ENCODE data around the gene DGKB.

The DGKB gene

DNA sequence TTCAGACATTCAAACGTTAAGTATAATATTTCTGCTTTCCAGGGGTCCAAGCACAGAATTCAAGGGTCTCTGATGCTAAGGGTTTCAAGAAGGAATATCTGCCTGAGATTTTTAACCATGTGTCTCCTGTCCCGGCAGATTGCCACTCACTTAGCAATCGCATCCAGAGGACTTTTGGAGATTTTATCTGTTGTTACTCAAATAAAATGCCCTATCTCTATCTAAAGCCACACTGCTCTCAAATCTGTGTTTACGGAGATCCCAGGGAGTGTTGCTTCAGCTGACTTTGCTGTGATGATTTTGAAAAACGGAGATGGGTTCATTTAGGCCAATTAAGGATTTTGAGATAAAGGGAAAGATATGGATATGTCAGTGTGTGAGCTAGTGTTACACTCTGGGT, 359.9 kb downstream of the DGKB start:
- TF ChIP-seq, protein P1, sequence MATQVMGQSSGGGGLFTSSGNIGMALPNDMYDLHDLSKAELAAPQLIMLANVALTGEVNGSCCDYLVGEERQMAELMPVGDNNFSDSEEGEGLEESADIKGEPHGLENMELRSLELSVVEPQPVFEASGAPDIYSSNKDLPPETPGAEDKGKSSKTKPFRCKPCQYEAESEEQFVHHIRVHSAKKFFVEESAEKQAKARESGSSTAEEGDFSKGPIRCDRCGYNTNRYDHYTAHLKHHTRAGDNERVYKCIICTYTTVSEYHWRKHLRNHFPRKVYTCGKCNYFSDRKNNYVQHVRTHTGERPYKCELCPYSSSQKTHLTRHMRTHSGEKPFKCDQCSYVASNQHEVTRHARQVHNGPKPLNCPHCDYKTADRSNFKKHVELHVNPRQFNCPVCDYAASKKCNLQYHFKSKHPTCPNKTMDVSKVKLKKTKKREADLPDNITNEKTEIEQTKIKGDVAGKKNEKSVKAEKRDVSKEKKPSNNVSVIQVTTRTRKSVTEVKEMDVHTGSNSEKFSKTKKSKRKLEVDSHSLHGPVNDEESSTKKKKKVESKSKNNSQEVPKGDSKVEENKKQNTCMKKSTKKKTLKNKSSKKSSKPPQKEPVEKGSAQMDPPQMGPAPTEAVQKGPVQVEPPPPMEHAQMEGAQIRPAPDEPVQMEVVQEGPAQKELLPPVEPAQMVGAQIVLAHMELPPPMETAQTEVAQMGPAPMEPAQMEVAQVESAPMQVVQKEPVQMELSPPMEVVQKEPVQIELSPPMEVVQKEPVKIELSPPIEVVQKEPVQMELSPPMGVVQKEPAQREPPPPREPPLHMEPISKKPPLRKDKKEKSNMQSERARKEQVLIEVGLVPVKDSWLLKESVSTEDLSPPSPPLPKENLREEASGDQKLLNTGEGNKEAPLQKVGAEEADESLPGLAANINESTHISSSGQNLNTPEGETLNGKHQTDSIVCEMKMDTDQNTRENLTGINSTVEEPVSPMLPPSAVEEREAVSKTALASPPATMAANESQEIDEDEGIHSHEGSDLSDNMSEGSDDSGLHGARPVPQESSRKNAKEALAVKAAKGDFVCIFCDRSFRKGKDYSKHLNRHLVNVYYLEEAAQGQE (IDR thresholded peaks at IDR 0.05; ENCODE audit: low read depth): no peak
- TF ChIP-seq TEAD4 (IDR thresholded peaks at IDR 0.05): no peak
- no peak for TF ChIP-seq CEBPB (IDR thresholded peaks at IDR 0.05)
- no peak for TF ChIP-seq EGR1 (IDR thresholded peaks at IDR 0.05)
- no peak for TF ChIP-seq RAD21 (IDR thresholded peaks at IDR 0.05; ENCODE audit: low read depth)
- TF ChIP-seq, protein P2, sequence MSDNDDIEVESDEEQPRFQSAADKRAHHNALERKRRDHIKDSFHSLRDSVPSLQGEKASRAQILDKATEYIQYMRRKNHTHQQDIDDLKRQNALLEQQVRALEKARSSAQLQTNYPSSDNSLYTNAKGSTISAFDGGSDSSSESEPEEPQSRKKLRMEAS (IDR thresholded peaks at IDR 0.05): no peak
- TF ChIP-seq FOXM1 (IDR thresholded peaks at IDR 0.05; ENCODE audit: borderline replicate concordance, low read depth): no peak
- no peak for TF ChIP-seq YY1 (IDR thresholded peaks at IDR 0.05; ENCODE audit: low read depth)
- TF ChIP-seq, protein P3, sequence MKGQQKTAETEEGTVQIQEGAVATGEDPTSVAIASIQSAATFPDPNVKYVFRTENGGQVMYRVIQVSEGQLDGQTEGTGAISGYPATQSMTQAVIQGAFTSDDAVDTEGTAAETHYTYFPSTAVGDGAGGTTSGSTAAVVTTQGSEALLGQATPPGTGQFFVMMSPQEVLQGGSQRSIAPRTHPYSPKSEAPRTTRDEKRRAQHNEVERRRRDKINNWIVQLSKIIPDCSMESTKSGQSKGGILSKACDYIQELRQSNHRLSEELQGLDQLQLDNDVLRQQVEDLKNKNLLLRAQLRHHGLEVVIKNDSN (IDR thresholded peaks at IDR 0.05): no peak
- TF ChIP-seq NFIC (IDR thresholded peaks at IDR 0.05): no peak
- TF ChIP-seq CREB1 (IDR thresholded peaks at IDR 0.05; ENCODE audit: low read depth): no peak
- TF ChIP-seq TCF12 (IDR thresholded peaks at IDR 0.05; ENCODE audit: low read depth): no peak

DNA sequence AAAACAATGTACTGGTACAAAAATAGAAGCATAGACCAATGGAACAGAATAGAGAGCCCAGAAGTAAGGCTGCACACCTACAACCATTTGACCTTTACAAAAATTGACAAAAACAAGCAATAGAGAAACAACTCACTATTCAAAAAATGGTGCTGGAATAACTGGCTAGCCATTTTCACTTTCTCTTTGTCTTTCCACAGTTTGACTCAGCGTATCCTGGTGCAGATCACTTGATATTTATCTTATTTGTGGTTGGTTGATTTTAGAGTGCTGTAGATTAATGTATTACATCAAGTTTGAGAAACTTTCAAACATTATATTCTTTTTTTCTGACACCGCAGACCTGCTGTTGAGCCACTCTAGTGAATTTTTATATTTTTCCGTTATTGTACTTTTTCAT, 381.4 kb downstream of the DGKB start:
- TF ChIP-seq RAD21 (IDR thresholded peaks at IDR 0.05; ENCODE audit: low read depth) (no peak), EP300 (IDR thresholded peaks at IDR 0.05; ENCODE audit: borderline replicate concordance) (no peak), FOXM1 (IDR thresholded peaks at IDR 0.05; ENCODE audit: borderline replicate concordance, low read depth) (no peak), CREB1 (IDR thresholded peaks at IDR 0.05; ENCODE audit: low read depth) (no peak), TEAD4 (IDR thresholded peaks at IDR 0.05) (no peak)

DNA sequence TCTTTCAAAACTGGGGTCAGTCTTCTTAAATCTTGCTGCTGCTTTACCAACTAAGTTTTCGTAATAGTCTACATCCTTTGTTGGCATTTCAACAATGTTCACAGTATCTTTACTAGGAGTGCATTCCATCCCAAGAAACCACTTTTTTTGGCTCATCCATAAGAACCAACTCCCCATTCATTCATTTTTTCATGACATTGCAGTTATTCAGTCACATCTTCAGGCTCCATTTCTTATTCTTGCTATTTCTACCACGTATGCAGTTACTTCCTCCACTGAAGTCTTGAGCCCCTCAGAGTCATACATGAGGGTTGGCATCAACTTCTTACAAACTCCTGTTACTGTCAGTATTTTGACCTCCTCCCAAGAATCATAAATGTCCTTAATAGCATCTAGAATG, 392.3 kb downstream of the DGKB start:
- no peak for TF ChIP-seq EGR1 (IDR thresholded peaks at IDR 0.05)
- TF ChIP-seq, protein P3 (IDR thresholded peaks at IDR 0.05): no peak
- TF ChIP-seq TEAD4 (IDR thresholded peaks at IDR 0.05): no peak
- TF ChIP-seq YY1 (IDR thresholded peaks at IDR 0.05; ENCODE audit: low read depth): no peak
- TF ChIP-seq, protein P1 (IDR thresholded peaks at IDR 0.05; ENCODE audit: low read depth): no peak
- TF ChIP-seq CREB1 (IDR thresholded peaks at IDR 0.05; ENCODE audit: low read depth): no peak
- no peak for TF ChIP-seq TCF12 (IDR thresholded peaks at IDR 0.05; ENCODE audit: low read depth)
- TF ChIP-seq EP300 (IDR thresholded peaks at IDR 0.05; ENCODE audit: borderline replicate concordance): no peak
- TF ChIP-seq, protein P2 (IDR thresholded peaks at IDR 0.05): no peak
- no peak for TF ChIP-seq TAF1 (IDR thresholded peaks at IDR 0.05; ENCODE audit: low read depth)
- TF ChIP-seq FOXM1 (IDR thresholded peaks at IDR 0.05; ENCODE audit: borderline replicate concordance, low read depth): no peak
- TF ChIP-seq RAD21 (IDR thresholded peaks at IDR 0.05; ENCODE audit: low read depth): no peak
- no peak for TF ChIP-seq NFIC (IDR thresholded peaks at IDR 0.05)
- TF ChIP-seq ZBTB7A (IDR thresholded peaks at IDR 0.05; ENCODE audit: low read depth): no peak
- no peak for TF ChIP-seq CEBPB (IDR thresholded peaks at IDR 0.05)

DNA sequence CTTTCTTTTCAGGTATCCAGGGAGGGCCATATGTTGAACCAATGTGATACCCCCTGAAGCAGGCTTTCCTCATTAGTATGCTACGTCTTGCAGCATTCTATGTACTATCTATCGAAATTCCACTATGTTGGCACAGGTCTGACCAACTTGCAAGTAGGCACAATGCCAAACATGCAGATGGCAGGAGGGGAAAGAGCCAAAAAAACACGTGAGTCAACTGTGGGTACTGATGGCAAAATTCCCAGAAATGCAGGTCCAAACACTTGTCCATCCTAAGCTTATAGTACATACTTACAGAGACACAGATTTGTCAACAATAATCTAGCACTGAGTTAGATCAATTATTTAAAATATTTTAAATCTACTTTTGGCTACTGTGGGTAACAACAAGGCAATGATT, 394.9 kb downstream of the DGKB start:
- TF ChIP-seq RAD21 (IDR thresholded peaks at IDR 0.05; ENCODE audit: low read depth): no peak
- TF ChIP-seq CREB1 (IDR thresholded peaks at IDR 0.05; ENCODE audit: low read depth): no peak
- TF ChIP-seq TEAD4 (IDR thresholded peaks at IDR 0.05): no peak
- no peak for TF ChIP-seq FOXM1 (IDR thresholded peaks at IDR 0.05; ENCODE audit: borderline replicate concordance, low read depth)
- TF ChIP-seq CEBPB (IDR thresholded peaks at IDR 0.05): no peak
- TF ChIP-seq TCF12 (IDR thresholded peaks at IDR 0.05; ENCODE audit: low read depth): no peak
- TF ChIP-seq NFIC (IDR thresholded peaks at IDR 0.05): no peak
- TF ChIP-seq EP300 (IDR thresholded peaks at IDR 0.05; ENCODE audit: borderline replicate concordance): no peak

DNA sequence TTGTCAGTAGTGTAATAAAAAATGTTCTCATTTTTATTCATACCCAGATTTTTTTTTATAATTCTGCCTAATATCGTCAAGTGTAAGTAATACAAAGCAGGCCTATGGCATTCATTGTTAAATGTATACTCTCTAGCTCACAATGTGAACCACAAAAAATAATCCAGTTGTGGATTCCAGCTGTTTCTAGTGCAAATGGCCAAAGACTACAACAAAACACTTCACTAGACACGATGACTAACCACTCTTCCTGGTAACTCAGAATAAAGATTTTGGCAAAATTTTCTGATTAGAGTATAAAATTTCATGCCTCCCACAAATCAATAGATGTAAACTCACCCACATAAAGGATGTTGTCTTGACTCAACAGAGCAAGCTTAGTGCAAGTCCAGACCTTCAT, 396.6 kb downstream of the DGKB start:
- TF ChIP-seq, protein P2 (IDR thresholded peaks at IDR 0.05): no peak
- TF ChIP-seq EGR1 (IDR thresholded peaks at IDR 0.05) (no peak), EP300 (IDR thresholded peaks at IDR 0.05; ENCODE audit: borderline replicate concordance) (no peak), TAF1 (IDR thresholded peaks at IDR 0.05; ENCODE audit: low read depth) (no peak), NFIC (IDR thresholded peaks at IDR 0.05) (no peak), FOXM1 (IDR thresholded peaks at IDR 0.05; ENCODE audit: borderline replicate concordance, low read depth) (no peak), TEAD4 (IDR thresholded peaks at IDR 0.05) (no peak)
- TF ChIP-seq, protein P3 (IDR thresholded peaks at IDR 0.05): no peak

Measured in Ishikawa (cell line).